GM12891 (cell line): ENCODE measurements around the gene ATP2A1.
"Not testable (repeated sequence)": the region's sequence is repeated elsewhere in the genome, so short reads cannot be mapped to it uniquely, and the experiment has no call there.

Experiments used
- DNase-seq: peaks from one replicate; pipeline ENCODE4 v3.0.0; 2011; ENCODE audit warnings: low spot score; ENCODE audit not compliant: insufficient read length
- FAIRE-seq: peaks from 2 replicates; lab custom pipeline; 2011; peaks lifted over from hg19 to GRCh38; lab: Jason Lieb, UNC
- PAX5 ChIP-seq: IDR thresholded peaks from 2 replicates; pipeline ENCODE4 v1.6.1; 2011; ENCODE audit warnings: low read length, moderate library complexity, mild to moderate bottlenecking; ENCODE audit not compliant: insufficient read depth, severe bottlenecking
- POLR2A ChIP-seq: IDR thresholded peaks from 2 replicates; pipeline ENCODE4 v1.6.1; 2011; ENCODE audit warnings: low read depth, low read length, control low read depth
- POLR2AphosphoS5 ChIP-seq: IDR thresholded peaks from 2 replicates; pipeline ENCODE4 v1.6.1; 2011; ENCODE audit warnings: low read depth, low read length, control low read depth
- POU2F2 ChIP-seq: IDR thresholded peaks from 2 replicates; pipeline ENCODE4 v1.6.1; 2011; ENCODE audit warnings: low read depth, mild to moderate bottlenecking, control low read depth, low read length, moderate library complexity
- SPI1 ChIP-seq: IDR thresholded peaks from 2 replicates; pipeline ENCODE4 v1.6.1; 2011; ENCODE audit warnings: low read depth, low read length, control low read depth
- TAF1 ChIP-seq: IDR thresholded peaks from 2 replicates; pipeline ENCODE4 v1.6.1; 2011; ENCODE audit warnings: low read depth, low read length, control low read depth

Gene ATP2A1

DNA sequence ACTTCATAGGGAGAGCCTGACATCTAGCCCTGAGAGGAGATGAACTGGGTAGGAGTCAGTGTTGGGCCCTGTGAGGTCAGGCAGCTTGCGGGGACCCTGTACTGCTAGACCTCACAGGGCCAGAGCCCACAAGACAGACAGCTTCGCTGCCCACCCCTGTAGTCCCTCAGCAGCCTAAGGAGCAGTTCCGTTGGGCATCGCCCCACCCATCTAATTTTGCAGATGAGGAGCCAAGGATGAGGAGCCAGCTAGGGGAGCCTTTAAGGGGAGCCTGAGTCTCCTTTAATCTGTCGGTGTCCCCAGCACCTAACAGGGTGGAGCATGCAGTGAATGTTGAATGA, 31.4 kb upstream of the ATP2A1 start:
- DNase-seq (no peak), FAIRE-seq (peak; percentile 31)
- TF ChIP-seq POLR2A (no peak), PAX5 (no peak), POLR2AphosphoS5 (no peak), SPI1 (no peak)

DNA sequence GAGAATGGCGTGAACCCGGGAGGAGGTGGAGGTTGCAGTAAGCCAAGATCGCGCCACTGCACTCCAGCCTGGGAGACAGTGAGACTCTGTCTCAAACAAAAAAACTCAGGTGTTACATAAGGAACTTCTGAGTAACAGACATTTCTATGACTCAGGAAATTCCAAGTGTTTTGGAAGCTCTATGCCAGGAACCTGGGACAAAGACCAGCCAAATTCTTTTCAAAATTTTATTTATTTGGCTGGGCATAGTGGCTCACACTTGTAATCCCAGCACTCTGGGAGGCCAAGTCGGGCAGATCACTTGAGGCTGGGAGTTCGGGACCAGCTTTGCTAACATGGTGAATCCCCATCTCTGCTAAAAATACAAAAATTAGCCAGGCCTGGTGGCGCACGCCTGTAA, 19.9 kb upstream of the ATP2A1 start:
- FAIRE-seq (no peak), DNase-seq (no peak)
- no peak for TF ChIP-seq POLR2A
- TF ChIP-seq POLR2AphosphoS5, result no peak
- TF ChIP-seq POU2F2, result no peak
- TF ChIP-seq PAX5, result no peak
- TF ChIP-seq SPI1, result no peak
- TF ChIP-seq TAF1, result no peak

DNA sequence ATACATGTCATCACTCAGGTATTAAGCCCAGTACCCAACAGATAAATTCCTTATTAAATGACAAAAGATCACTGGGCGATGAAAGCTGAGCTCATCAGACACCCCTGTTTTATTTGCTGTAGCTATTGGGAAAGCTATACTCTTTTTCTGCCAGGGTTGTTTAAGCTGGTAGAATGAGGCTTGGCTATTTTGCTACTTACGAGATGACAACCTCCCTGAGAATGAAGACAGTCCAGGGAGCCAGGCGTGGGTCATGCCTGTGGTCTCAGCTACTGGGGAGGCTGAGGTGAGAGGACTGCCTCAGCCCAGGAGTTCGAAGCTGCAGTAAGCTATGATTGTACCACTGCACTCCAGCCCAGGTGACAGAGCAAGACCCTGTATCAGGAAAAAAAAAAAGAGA, 19.0 kb upstream of the ATP2A1 start:
- DNase-seq (no peak), FAIRE-seq (no peak)
- TF ChIP-seq POLR2A, result no peak
- TF ChIP-seq SPI1, result no peak

DNA sequence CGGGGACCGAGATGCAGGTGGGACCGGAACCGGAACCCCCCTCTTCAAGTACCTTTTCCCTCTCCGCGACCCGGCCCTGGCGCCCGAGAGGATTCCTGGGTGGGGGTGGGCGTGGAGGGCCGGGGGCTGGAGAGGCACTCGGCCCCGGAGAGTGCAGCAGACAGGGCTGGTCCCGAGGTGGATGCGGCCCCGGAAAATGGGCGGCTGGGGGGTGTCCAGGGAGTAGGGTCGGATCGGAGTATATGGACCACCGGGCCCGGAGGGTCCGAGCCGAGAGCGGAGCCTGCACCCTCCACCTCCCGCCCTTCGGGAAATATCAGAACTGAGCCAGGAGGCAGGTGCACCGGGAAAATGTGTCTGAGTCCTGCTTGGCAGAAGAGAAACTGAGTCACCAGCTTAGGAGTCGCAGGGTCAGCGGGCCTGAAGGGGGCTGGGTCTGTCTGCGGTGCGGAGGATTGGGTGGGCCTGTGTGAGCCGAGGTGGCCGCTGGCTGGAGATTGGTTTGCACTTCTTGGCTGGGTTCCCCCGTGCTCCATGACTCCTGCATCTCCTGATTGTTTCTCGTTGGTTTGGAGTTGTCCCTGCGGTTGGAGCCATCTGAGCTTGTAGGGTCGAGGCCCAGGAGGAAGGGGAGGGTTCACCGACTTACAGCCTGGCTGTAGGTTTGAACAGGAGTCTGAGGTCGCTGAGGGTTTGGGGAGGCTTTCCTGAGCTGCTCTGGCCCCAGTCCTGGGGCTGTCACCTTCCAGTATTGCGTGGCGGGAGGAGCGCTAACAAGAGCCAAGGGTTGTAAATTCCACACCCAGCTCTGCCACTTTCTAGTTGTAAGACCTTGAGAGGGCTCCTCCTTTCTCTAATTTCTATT, 14.1 kb upstream of the ATP2A1 start:
- DNase-seq, result no peak
- TF ChIP-seq PAX5, result no peak
- TF ChIP-seq POU2F2, result no peak
- no peak for TF ChIP-seq TAF1
- no peak for TF ChIP-seq POLR2A
- peak; percentile 65 for FAIRE-seq

DNA sequence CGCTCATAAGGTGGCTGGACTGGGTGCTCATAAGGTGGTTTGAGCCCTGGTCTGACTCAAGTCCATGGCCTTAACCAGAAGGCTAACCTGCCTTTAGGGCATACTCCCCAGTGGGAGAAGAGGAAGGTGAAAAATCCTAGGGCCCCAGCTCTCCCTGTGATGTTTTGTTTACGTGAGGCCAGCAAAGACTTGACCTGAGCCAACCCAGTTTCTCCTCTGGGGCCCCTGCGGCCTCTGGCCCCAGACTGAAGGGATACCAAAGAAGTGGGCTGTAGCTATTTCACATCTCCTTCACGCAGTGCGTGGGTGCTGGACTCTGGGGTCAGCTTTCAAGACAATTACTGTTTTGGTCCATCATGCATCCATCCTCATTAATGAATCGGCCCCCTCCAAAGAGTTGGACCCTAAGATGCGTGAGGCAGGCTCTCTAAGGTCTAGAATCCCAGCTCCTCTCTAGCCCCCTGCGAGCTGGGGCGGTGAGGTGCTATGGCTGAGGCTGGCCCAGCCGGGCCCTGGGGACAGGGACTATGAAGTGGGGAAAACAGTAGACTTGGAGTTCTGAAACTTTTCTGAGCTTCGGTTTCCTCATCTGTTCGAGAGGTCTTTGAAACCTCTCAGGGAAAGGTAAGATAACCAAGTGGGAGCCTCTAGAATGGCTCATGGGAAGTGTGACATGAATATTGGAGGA, 13.1 kb upstream of the ATP2A1 start:
- TF ChIP-seq TAF1 (no peak), POLR2A (no peak), PAX5 (no peak), POLR2AphosphoS5 (no peak), SPI1 (no peak), POU2F2 (no peak)
- no peak for FAIRE-seq
- no peak for DNase-seq

DNA sequence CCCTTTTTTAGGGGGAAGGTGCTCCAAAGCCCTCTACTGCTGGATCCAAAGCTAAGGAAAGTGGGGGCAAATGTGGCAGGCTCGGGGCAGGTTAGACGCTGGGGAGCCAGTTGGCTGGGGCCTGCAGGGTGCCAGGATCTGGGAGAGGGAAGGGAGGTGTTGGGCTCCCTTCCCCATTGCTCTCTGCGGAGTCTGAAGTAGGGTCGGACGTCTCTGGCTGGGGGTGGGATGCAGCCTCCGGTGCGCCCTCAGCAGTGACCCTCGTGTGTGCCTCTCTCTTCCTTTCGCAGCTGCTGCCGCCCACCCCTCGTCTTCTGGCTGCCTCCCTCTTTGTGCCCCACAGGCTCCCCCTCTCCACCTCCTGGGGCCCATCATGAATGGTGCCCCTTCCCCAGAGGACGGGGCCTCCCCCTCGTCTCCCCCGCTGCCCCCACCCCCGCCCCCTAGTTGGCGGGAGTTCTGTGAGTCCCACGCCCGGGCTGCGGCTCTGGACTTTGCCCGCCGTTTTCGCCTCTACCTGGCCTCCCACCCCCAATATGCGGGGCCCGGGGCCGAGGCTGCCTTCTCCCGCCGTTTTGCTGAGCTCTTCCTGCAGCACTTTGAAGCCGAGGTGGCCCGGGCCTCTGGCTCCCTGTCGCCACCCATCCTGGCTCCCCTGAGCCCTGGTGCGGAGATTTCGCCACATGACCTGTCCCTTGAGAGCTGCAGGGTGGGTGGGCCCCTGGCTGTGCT, 12.4 kb upstream of the ATP2A1 start:
- DNase-seq, result no peak
- FAIRE-seq, result no peak
- TF ChIP-seq POU2F2, result no peak
- no peak for TF ChIP-seq PAX5
- TF ChIP-seq POLR2AphosphoS5, result no peak

DNA sequence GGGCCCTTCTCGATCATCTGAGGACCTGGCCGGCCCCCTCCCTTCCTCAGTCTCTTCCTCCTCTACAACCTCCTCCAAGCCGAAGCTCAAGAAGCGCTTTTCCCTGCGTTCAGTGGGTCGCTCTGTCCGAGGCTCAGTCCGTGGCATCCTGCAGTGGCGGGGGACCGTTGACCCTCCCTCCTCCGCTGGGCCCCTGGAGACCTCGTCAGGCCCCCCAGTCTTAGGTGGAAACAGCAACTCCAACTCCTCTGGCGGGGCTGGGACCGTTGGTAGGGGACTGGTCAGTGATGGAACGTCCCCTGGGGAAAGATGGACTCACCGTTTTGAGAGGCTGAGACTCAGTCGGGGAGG, 11.9 kb upstream of the ATP2A1 start:
- TF ChIP-seq SPI1 (no peak), POLR2AphosphoS5 (no peak), POLR2A (no peak), PAX5 (no peak), POU2F2 (no peak), TAF1 (no peak)
- FAIRE-seq (no peak), DNase-seq (no peak)

DNA sequence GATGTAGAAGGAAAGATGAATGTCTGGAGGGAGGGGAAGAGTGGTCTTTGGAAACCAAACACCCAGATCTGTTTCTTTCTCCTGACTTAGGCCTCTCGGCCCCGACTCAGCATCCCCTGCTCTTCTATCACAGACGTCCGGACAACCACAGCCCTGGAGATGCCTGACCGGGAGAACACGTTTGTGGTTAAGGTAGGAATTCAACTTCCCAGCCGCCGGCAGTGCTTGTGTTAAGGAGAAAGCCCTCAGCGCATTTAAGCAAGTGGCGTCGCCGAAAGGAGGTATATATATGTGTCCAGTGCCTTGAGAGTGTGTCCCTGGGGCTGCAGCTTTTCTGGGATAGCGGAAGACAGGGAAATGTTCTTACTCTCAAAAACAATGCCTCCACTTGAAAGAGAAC, 11.0 kb upstream of the ATP2A1 start:
- TF ChIP-seq SPI1 (no peak), PAX5 (no peak), TAF1 (no peak), POLR2AphosphoS5 (no peak), POLR2A (no peak), POU2F2 (no peak)
- no peak for FAIRE-seq
- no peak for DNase-seq

DNA sequence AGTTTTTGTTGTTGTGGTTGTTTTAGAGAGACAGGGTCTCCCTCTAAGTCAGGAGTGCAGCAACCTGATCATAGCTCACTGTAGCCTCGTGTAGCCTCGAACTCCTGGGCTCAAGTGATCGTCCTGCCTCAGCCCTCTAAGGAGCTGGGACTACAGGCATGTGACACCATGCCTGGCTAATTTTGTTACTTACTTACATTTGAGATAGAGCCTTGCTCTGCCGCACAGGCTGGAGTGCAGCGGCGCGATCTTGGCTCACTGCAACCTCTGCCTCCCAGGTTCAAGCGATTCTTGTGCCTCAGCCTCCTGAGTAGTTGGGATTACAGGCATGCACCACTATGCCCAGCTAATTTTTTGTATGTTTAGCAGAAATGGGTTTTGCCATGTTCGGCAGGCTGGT, 10.6 kb upstream of the ATP2A1 start:
- DNase-seq, FAIRE-seq: not testable (repeated sequence)

DNA sequence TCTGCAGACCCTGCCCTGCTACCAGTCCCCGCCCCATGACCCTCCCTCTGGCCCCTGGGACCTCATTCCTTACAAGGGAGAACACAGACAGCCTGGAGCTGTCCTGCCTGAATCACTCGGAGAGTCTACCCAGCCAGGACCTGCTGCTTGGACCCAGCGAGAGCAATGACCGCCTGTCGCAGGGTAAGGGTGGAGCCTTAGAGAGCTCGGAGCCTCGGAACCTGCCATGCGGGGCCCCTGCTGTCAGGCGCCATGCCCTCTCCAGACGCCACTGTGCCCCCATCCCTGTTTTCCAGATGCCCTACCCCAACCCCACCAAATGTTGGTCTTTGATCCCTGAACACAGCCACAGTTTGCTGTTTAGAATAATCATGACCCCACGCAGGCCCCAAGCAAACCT, 9.1 kb upstream of the ATP2A1 start:
- no peak for FAIRE-seq
- no peak for DNase-seq
- TF ChIP-seq POLR2A (no peak), POLR2AphosphoS5 (no peak), SPI1 (no peak), PAX5 (no peak), POU2F2 (no peak), TAF1 (no peak)
